ENCODE results near the gene SCCPDH. TPM values are rescaled to one million over a fixed set of nuclear protein-coding genes. Genes with fewer than 3 reads are reported as not detected.

Gene SCCPDH
- polyA plus RNA-seq, 1 experiment, result 46.6 TPM

DNA sequence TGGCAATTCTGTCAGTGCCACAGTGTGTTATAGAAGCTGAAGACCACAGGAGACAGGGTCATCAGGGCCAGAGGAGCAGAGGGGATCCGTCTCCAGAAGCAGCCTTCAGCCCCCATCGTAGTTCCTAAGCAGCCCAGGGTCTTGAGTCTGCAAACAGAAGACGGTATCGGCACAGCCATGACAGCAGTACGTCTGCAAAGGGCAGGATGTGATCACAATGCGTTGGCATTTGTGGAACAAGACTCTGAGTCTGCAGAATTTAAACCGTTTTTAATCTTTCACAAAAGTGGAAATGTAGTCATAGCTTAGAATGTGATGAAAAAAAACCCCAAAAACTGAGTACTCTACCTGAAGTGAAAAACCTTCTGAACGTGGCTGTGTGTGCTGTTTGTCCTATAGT is 44.0 kb upstream of the SCCPDH start:
- TF ChIP-seq, protein P1, sequence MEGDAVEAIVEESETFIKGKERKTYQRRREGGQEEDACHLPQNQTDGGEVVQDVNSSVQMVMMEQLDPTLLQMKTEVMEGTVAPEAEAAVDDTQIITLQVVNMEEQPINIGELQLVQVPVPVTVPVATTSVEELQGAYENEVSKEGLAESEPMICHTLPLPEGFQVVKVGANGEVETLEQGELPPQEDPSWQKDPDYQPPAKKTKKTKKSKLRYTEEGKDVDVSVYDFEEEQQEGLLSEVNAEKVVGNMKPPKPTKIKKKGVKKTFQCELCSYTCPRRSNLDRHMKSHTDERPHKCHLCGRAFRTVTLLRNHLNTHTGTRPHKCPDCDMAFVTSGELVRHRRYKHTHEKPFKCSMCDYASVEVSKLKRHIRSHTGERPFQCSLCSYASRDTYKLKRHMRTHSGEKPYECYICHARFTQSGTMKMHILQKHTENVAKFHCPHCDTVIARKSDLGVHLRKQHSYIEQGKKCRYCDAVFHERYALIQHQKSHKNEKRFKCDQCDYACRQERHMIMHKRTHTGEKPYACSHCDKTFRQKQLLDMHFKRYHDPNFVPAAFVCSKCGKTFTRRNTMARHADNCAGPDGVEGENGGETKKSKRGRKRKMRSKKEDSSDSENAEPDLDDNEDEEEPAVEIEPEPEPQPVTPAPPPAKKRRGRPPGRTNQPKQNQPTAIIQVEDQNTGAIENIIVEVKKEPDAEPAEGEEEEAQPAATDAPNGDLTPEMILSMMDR (IDR thresholded peaks at IDR 0.05; ENCODE audit: low read depth, low read length), result no peak
- no peak overlapping the region for H3K27ac ChIP-seq (ENCODE audit: low read depth, low read length)
- H3K4me3 ChIP-seq (ENCODE audit: low read depth, low read length), result no peak overlapping the region
- no peaks in the 10 kb centered on the region for H3K27me3 ChIP-seq (ENCODE audit: control insufficient read depth, insufficient read depth, low read length)
- CTCF ChIA-PET, result interaction anchor here (1.8 to 2.6 kb wide), 2 partner anchors 10 to 73 kb away, joined by 5 to 28 read pairs; no protein-coding TSS in a partner anchor
- DNase-seq (ENCODE audit: low read depth, low spot score), result no peak
- H3K9me3 ChIP-seq (ENCODE audit: control insufficient read depth, insufficient read depth, low read length), result no peaks in the 10 kb centered on the region
- POLR2A ChIA-PET, result no interaction called here

DNA sequence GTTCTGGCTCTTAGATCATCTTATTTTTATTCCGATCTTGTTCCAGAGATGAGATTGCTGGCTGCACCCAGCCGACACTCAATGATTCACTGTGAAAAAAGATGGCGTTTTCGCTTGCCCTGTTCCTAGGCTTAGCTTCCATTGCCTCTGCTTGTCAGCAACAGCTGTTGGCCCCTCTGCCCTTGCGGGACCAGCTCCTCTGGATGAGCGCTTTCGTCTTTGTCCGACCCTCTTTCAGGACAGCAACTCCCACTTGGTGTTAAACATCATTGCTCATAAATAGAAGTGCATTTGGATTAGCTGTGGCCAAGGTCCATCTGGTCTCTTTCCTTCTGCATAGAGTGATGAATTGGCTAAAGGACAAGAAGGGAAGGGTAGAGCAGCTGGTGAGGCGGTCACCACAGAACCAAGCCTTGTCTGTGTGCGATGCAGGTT is 43.5 kb upstream of the SCCPDH start:
- no peak for DNase-seq (ENCODE audit: low read depth, low spot score)
- Histone ChIP-seq H3K27me3 (ENCODE audit: control insufficient read depth, insufficient read depth, low read length) (no peaks in the 10 kb centered on the region), H3K4me3 (ENCODE audit: low read depth, low read length) (no peak overlapping the region), H3K9me3 (ENCODE audit: control insufficient read depth, insufficient read depth, low read length) (no peaks in the 10 kb centered on the region), H3K27ac (ENCODE audit: low read depth, low read length) (no peak overlapping the region)
- TF ChIP-seq, protein P1 (IDR thresholded peaks at IDR 0.05; ENCODE audit: low read depth, low read length), result no peak
- ChIA-PET CTCF (interaction anchor here (1.8 to 2.6 kb wide), 2 partner anchors 10 to 73 kb away, joined by 5 to 28 read pairs; no protein-coding TSS in a partner anchor), POLR2A (no interaction called here)

DNA sequence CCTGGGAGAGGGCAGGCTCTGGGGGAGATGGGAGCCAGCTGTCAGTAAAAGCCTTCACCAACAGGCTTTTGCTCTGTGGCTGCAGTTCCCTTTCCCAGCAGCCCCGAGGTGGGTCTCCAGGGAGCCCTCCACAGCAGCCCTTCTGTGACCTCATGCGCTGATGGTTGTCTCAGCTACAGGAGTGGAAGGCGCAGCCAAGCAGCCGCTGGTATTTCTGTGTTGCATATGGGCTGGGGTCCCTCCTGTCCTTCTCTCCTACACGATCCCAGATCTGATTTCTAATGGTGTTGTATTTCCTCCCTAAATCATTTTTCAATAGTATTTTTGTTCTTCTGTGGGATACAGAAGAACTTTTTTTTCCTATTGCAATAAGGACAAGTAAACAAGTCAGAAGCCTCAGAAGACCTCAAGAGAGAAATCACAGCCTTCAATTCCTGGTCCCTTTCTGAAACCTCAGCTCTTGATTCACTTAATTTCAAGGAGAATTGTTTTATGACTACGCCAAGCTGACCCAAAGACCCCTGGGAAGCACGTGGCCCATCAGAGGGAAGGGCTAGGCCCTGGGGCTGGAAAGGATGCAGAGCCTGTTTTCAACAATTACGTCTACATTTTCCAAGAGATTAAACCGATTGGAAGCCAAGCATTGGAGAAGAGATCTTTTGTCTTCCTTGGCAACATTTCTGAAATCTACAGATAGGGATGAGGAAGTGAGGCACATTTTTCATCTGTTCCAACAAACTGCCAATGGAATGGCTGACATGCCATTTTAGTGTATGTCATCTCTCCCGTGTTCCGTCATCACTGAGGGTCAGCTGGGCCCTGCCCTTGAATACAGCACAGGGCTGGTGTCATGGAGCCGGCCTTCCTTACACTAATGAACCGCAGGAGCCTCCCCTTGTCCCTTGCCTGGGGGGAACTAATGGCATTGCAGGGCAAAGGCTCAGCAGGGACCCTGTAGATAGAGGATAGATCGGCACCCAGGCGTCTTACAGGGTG is 42.0 kb upstream of the SCCPDH start:
- POLR2A ChIA-PET, result interaction anchor here (1.2 kb wide), 1 partner anchor 42 kb away, joined by 3 read pairs; the partner anchor contains the start of gene SCCPDH

DNA sequence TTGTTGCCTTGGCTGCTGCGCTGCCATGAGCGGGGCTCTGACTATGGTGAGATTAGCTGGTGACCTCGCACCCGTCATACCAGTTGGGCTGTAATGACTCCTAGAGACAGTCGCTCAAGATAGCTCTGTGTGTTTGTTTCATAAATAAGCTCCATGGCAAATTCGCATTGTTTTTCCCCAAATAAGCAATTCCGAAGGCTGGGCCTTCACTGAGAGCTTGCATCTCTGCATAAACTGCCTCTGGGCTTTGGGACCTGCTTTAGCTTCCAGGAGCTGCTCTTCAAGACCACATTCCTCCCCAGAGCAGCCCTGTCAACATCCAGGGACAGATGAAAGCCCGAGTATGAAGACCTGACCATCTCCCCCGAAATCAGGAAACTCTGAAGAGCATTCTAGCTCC is 40.7 kb upstream of the SCCPDH start:
- TF ChIP-seq, protein P1 (IDR thresholded peaks at IDR 0.05; ENCODE audit: low read depth, low read length), result no peak
- ChIA-PET CTCF (interaction anchor here (1.0 kb wide), 1 partner anchor 15 kb away, joined by 4 read pairs; no protein-coding TSS in a partner anchor), POLR2A (interaction anchor here (1.2 kb wide), 1 partner anchor 41 kb away, joined by 3 read pairs; the partner anchor contains the start of gene SCCPDH)
- no peaks in the 10 kb centered on the region for H3K9me3 ChIP-seq (ENCODE audit: control insufficient read depth, insufficient read depth, low read length)
- H3K27me3 ChIP-seq (ENCODE audit: control insufficient read depth, insufficient read depth, low read length), result no peaks in the 10 kb centered on the region
- H3K27ac ChIP-seq (ENCODE audit: low read depth, low read length), result no peak overlapping the region
- no peak overlapping the region for H3K4me3 ChIP-seq (ENCODE audit: low read depth, low read length)
- no peak for DNase-seq (ENCODE audit: low read depth, low spot score)

More for the DNA sequence above, 42.0 kb upstream of the SCCPDH start:
- no peaks in the 10 kb centered on the region for H3K9me3 ChIP-seq (ENCODE audit: control insufficient read depth, insufficient read depth, low read length)
- TF ChIP-seq, protein P1 (IDR thresholded peaks at IDR 0.05; ENCODE audit: low read depth, low read length), result no peak
- H3K4me3 ChIP-seq (ENCODE audit: low read depth, low read length), result no peak overlapping the region
- DNase-seq (ENCODE audit: low read depth, low spot score), result no peak
- no peaks in the 10 kb centered on the region for H3K27me3 ChIP-seq (ENCODE audit: control insufficient read depth, insufficient read depth, low read length)
- CTCF ChIA-PET, result interaction anchor here (1.8 to 2.6 kb wide), 2 partner anchors 8 to 71 kb away, joined by 5 to 28 read pairs; no protein-coding TSS in a partner anchor
- no peak overlapping the region for H3K27ac ChIP-seq (ENCODE audit: low read depth, low read length)
